Measurements from ENCODE around the gene CDH5. TPM values are rescaled to one million over a fixed set of nuclear protein-coding genes. Genes with fewer than 3 reads are reported as not detected.

The CDH5 gene
- total RNA-seq, 2 experiments from 2014 or later, result not detected

DNA sequence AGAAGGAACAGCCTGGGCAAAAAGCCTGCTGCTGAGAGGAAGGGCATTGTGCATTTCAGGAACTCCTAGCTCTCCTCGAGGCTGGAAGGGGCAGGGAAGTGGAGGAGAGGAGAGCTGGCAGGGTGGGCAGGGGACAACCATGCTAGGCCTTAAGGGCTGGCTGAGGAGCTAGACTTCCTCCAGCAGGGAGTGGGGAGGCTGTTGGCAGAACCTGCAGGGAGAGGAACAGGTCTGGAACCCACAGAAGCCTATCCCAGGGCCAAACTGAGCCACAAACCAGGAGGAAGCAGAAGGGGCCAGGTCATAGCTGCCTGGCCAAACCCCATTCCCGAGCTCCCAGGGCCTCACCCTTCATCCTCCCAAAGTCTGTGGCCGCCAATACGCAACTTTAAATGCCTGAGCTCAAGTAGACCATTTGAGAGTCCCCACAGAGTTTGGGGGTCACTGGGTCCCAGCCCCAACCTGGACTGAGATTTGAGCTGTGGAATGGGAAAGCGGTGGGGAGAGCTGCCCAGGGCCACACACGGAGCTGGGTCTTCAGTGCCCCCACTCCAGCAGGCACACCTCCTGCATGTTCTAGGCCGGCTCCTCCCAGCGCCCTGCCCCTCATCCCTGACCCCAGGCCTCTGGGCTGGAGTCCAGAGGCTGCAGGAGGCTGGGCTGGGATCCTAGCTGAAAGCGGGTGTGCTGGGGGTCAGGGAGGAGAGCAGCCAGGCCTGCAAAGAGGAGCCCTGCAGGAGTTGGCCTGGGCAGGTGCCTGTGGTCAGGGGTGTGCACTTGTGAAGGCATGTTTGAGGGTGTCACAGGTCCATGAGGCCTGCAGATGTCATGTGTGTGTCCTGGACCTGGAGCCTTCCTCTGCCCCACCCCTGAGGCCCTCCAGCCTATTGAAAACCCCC, 4.5 kb downstream of the CDH5 start:
- DNase-seq (ENCODE audit: low spot score), result no peak
- H4K20me1 ChIP-seq (ENCODE audit: insufficient read depth, low read length), result no peaks in the 10 kb centered on the region
- no peak overlapping the region for H3K4me3 ChIP-seq (ENCODE audit: low read depth, low read length, poor library complexity, severe bottlenecking)
- H2AFZ ChIP-seq (ENCODE audit: low read length), result no peak overlapping the region
- no TSS peak for BruUV-seq (replicated peaks)
- ChIA-PET POLR2A (no interaction called here), CTCF (ENCODE audit: unreplicated experiment) (interaction anchor here (0.6 kb wide), 1 partner anchor 31 kb away, joined by 3 read pairs; no protein-coding TSS in a partner anchor)
- TF ChIP-seq, protein P1, sequence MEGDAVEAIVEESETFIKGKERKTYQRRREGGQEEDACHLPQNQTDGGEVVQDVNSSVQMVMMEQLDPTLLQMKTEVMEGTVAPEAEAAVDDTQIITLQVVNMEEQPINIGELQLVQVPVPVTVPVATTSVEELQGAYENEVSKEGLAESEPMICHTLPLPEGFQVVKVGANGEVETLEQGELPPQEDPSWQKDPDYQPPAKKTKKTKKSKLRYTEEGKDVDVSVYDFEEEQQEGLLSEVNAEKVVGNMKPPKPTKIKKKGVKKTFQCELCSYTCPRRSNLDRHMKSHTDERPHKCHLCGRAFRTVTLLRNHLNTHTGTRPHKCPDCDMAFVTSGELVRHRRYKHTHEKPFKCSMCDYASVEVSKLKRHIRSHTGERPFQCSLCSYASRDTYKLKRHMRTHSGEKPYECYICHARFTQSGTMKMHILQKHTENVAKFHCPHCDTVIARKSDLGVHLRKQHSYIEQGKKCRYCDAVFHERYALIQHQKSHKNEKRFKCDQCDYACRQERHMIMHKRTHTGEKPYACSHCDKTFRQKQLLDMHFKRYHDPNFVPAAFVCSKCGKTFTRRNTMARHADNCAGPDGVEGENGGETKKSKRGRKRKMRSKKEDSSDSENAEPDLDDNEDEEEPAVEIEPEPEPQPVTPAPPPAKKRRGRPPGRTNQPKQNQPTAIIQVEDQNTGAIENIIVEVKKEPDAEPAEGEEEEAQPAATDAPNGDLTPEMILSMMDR (conservative IDR thresholded peaks at IDR 0.05; ENCODE audit: low read length), result no peak
- TF ChIP-seq EZH2phosphoT487 (IDR thresholded peaks at IDR 0.05; ENCODE audit: borderline replicate concordance, low read depth, low read length), result no peak
- no peak overlapping the region for H3K27ac ChIP-seq (ENCODE audit: low read depth, low read length, poor library complexity, severe bottlenecking)
- intact Hi-C loops (cut with micrococcal nuclease; ENCODE audit: unreplicated experiment), result no loop called here
- no peaks in the 10 kb centered on the region for H3K36me3 ChIP-seq (ENCODE audit: insufficient read depth, low read length)
- no peaks in the 10 kb centered on the region for H3K79me2 ChIP-seq (ENCODE audit: insufficient read depth, low read depth, low read length)
- no peaks in the 10 kb centered on the region for H3K9me3 ChIP-seq (ENCODE audit: low read length)
- H3K9me2 ChIP-seq (ENCODE audit: insufficient read depth, low read length), result no peaks in the 10 kb centered on the region
- H3K4me1 ChIP-seq (ENCODE audit: insufficient read depth, low read length, poor library complexity, severe bottlenecking), result no peaks in the 10 kb centered on the region
- no peak overlapping the region for H3K4me2 ChIP-seq (ENCODE audit: low read length)

- Histone ChIP-seq H3K79me2 (ENCODE audit: insufficient read depth, low read depth, low read length) (no peaks in the 10 kb centered on the region), H3K4me2 (ENCODE audit: low read length) (no peak overlapping the region), H3K9me2 (ENCODE audit: insufficient read depth, low read length) (no peaks in the 10 kb centered on the region), H3K4me1 (ENCODE audit: insufficient read depth, low read length, poor library complexity, severe bottlenecking) (no peaks in the 10 kb centered on the region), H3K4me3 (ENCODE audit: low read depth, low read length, poor library complexity, severe bottlenecking) (no peak overlapping the region), H3K27ac (ENCODE audit: low read depth, low read length, poor library complexity, severe bottlenecking) (no peak overlapping the region), H4K20me1 (ENCODE audit: insufficient read depth, low read length) (no peaks in the 10 kb centered on the region), H2AFZ (ENCODE audit: low read length) (no peak overlapping the region), H3K36me3 (ENCODE audit: insufficient read depth, low read length) (no peaks in the 10 kb centered on the region), H3K9me3 (ENCODE audit: low read length) (no peaks in the 10 kb centered on the region)
- ChIA-PET CTCF (ENCODE audit: unreplicated experiment) (no interaction called here), POLR2A (no interaction called here)
- intact Hi-C loops (cut with micrococcal nuclease; ENCODE audit: unreplicated experiment), result no loop called here
- TF ChIP-seq, protein P1 (conservative IDR thresholded peaks at IDR 0.05; ENCODE audit: low read length), result no peak
- TF ChIP-seq EZH2phosphoT487 (IDR thresholded peaks at IDR 0.05; ENCODE audit: borderline replicate concordance, low read depth, low read length), result no peak
- DNase-seq (ENCODE audit: low spot score), result no peak
- no TSS peak for BruUV-seq (replicated peaks)
Measured at GRCh38 chr16:66372078-66372897, 5.8 kb downstream of the CDH5 start.

DNA sequence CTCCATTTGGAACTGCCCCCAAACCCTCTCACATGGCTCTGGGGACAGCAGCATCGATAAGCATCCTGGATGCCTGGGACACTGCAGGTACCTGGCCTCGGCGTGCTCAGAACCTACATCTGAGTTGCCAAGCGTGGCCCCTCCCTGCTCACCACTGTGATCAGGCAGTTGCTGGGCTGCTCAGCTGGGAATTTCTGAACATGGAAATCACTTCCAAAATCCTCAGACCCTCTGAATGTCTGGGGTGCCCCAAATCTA, 6.3 kb downstream of the CDH5 start:
- no peaks in the 10 kb centered on the region for H3K9me3 ChIP-seq (ENCODE audit: low read length)
- TF ChIP-seq, protein P1 (conservative IDR thresholded peaks at IDR 0.05; ENCODE audit: low read length), result no peak
- no peak for TF ChIP-seq EZH2phosphoT487 (IDR thresholded peaks at IDR 0.05; ENCODE audit: borderline replicate concordance, low read depth, low read length)
- H3K9me2 ChIP-seq (ENCODE audit: insufficient read depth, low read length), result no peaks in the 10 kb centered on the region
- no peak overlapping the region for H3K4me3 ChIP-seq (ENCODE audit: low read depth, low read length, poor library complexity, severe bottlenecking)
- no peak for DNase-seq (ENCODE audit: low spot score)
- H4K20me1 ChIP-seq (ENCODE audit: insufficient read depth, low read length), result no peaks in the 10 kb centered on the region
- H3K27ac ChIP-seq (ENCODE audit: low read depth, low read length, poor library complexity, severe bottlenecking), result no peak overlapping the region
- H2AFZ ChIP-seq (ENCODE audit: low read length), result no peak overlapping the region
- CTCF ChIA-PET (ENCODE audit: unreplicated experiment), result no interaction called here
- intact Hi-C loops (cut with micrococcal nuclease; ENCODE audit: unreplicated experiment), result no loop called here
- no peaks in the 10 kb centered on the region for H3K79me2 ChIP-seq (ENCODE audit: insufficient read depth, low read depth, low read length)
- H3K4me1 ChIP-seq (ENCODE audit: insufficient read depth, low read length, poor library complexity, severe bottlenecking), result no peaks in the 10 kb centered on the region
- no TSS peak for BruUV-seq (replicated peaks)
- POLR2A ChIA-PET, result no interaction called here
- no peak overlapping the region for H3K4me2 ChIP-seq (ENCODE audit: low read length)
- H3K36me3 ChIP-seq (ENCODE audit: insufficient read depth, low read length), result no peaks in the 10 kb centered on the region
